GM12873 (cell line): ENCODE measurements around the gene C1orf94.

ENCODE experiments used
- CTCF ChIP-seq: IDR thresholded peaks from 2 replicates; pipeline ENCODE4 v1.5.1; 2012; ENCODE audit warnings: low read depth, mild to moderate bottlenecking, moderate library complexity, low read length, control low read depth; ENCODE audit not compliant: insufficient read depth; ENCODE audit errors: missing control alignments

C1orf94 gene

DNA sequence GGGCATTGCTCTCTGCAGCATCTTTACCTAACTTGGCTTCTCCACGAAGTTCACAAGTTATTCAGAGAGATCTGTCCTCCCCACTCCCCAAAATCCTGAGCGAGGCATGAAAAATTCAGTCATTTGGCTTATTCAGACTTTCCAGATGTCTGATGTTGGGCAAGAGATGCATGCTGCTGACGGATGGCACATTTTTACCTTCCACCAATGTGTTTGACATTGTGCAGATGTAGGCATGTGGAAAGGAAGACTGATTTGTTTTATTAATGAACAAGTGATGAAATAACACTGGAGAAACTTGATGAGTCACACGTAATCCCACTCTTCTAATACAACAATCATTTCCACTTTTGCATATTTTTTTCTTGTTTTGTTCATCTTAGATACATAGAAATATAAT lies 86.7 kb downstream of the C1orf94 start:
- no peak for TF ChIP-seq CTCF

GRCh38 chr1:34265396-34265795 lies 88.7 kb downstream of the C1orf94 start:
- TF ChIP-seq CTCF = no peak

DNA sequence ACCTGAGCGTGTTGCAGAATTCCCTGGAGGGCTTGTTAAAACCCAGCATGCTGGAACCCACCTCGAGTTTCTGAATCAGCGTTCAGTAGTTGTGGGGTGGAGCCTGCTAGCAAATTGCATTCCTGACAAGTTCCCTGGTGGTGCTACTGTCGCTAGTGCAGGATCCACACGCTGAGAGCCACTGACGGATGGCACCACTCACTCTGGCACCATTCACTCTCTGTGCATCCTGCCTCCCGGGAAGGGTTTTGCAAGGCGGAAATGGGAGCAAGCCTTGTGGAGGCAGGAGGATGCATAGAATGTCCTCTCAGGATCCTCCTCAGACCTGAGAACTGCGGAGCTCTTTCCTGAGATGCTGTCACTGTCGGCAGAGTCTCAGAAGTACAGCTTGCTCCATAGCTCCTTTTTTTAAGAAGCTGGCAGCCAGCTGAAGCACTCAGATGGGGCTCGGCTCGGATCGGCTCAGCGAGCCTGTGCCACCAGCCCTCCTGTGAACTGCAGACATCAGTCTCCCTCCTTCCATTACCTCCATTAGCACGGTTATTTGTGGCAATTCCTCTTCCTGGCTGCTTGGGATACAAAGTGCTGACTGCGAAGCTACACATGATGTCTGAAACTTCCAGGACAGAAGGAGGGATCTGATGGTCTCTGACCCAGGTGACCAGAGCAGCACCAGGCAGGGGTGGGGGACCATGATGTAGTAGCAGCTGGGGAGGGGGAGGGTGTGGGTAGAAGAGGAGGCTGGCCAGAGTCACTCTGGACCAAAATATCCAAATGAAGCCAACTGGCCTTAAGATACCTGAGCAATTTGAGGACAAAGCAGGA lies 89.6 kb downstream of the C1orf94 start:
- TF ChIP-seq CTCF = no peak

- TF ChIP-seq CTCF = no peak
Measured at GRCh38 chr1:34267326-34267725, 90.6 kb downstream of the C1orf94 start.

GRCh38 chr1:34268311-34268954 lies 91.7 kb downstream of the C1orf94 start:
- TF ChIP-seq CTCF = no peak
